ENCODE measurements around the gene HES7.

Gene HES7

GRCh38 chr17:8151120-8151640 lies 27.3 kb upstream of the HES7 start:
- Mint-ChIP-seq H3K4me1 (peaks cover 41% of the 10 kb centered on the region), H3K4me3 (peak overlapping the region; percentile 84), H3K27ac (peak overlapping the region; percentile 91), H3K27me3 (no peaks in the 10 kb centered on the region), H3K9me3 (no peaks in the 10 kb centered on the region), H3K36me3 (peaks cover 26% of the 10 kb centered on the region)
- ATAC-seq (ENCODE audit: low read depth) (peak; percentile 68), DNase-seq (ENCODE audit: low spot score in 2 of 2) (peak; percentile 86 to 91)

- Mint-ChIP-seq H3K9me3 (no peaks in the 10 kb centered on the region), H3K4me3 (peak overlapping the region; percentile 84), H3K36me3 (peaks cover 29% of the 10 kb centered on the region), H3K27me3 (no peaks in the 10 kb centered on the region), H3K4me1 (peaks cover 40% of the 10 kb centered on the region), H3K27ac (peak overlapping the region; percentile 91)
- no peak for DNase-seq (ENCODE audit: low spot score in 2 of 2)
- no peak for ATAC-seq (ENCODE audit: low read depth)
These were observed 26.6 kb upstream of the HES7 start for GRCh38 chr17:8150194-8151119.

DNA sequence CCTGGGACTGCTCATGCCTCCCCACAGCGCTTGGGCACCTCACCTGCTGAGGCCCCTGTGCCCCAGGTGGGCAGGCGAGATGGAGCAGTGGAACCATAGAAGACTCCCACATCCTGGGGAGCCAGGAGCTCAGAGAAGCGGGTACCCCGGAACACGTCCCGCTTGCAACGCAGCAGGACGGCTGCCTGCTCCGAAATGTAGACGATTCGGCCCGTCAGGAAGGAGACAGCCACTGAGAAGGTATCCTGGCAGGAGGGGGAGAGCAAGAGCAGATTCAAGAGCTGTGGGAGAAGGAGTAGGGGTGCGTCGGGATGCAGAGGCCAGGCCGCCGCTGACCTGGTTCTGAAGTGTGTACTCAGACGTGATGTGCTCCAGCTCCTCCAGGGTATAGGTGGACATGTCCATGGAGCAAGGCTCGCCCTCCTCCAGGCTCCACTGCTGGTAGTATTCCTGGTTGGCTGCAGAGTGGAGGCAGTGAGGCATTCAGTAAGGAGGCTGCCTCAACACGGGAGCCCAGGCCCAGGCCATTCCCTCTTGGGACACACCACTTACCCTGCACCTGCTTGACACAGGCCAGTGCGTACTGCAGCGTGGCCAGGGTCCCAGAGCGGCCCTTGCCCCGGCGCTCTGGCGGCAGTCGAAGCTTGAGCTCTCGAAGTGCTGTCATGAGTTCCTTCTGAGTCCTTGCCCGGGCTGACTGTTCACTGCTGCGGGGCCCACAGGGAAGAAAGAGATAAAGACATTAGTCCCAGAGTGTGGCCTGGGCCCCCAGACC lies 25.7 kb upstream of the HES7 start:
- Mint-ChIP-seq H3K36me3 (peaks cover 29% of the 10 kb centered on the region), H3K4me1 (peaks cover 33% of the 10 kb centered on the region), H3K27ac (peak overlapping the region; percentile 91), H3K4me3 (peak overlapping the region; percentile 19), H3K9me3 (no peaks in the 10 kb centered on the region), H3K27me3 (no peaks in the 10 kb centered on the region)
- ATAC-seq (ENCODE audit: low read depth) = no peak
- no peak for DNase-seq (ENCODE audit: low spot score in 2 of 2)

- Mint-ChIP-seq H3K27ac (peak overlapping the region; percentile 91), H3K4me1 (peaks cover 26% of the 10 kb centered on the region), H3K27me3 (no peaks in the 10 kb centered on the region), H3K4me3 (no peak overlapping the region), H3K9me3 (no peaks in the 10 kb centered on the region), H3K36me3 (peaks cover 31% of the 10 kb centered on the region)
- no peak for DNase-seq (ENCODE audit: low spot score in 2 of 2)
- no peak for ATAC-seq (ENCODE audit: low read depth)
These were observed 24.7 kb upstream of the HES7 start for GRCh38 chr17:8148560-8148959.

- peak overlapping the region; percentile 91 for H3K27ac Mint-ChIP-seq
- no peaks in the 10 kb centered on the region for H3K27me3 Mint-ChIP-seq
- no peaks in the 10 kb centered on the region for H3K9me3 Mint-ChIP-seq
- peaks cover 22% of the 10 kb centered on the region for H3K4me1 Mint-ChIP-seq
- H3K4me3 Mint-ChIP-seq = no peak overlapping the region
- DNase-seq (ENCODE audit: low spot score in 2 of 2) = peak in 1 of 2 donors; percentile 22
- peaks cover 31% of the 10 kb centered on the region for H3K36me3 Mint-ChIP-seq
- ATAC-seq (ENCODE audit: low read depth) = no peak
These were observed 24.0 kb upstream of the HES7 start for GRCh38 chr17:8147805-8148404.

GRCh38 chr17:8147141-8147804 lies 23.4 kb upstream of the HES7 start:
- Mint-ChIP-seq H3K36me3 (peaks cover 34% of the 10 kb centered on the region), H3K4me3 (no peak overlapping the region), H3K4me1 (peaks cover 20% of the 10 kb centered on the region), H3K9me3 (no peaks in the 10 kb centered on the region), H3K27me3 (no peaks in the 10 kb centered on the region), H3K27ac (peak overlapping the region; percentile 91)
- DNase-seq (ENCODE audit: low spot score in 2 of 2) = peak in 1 of 2 donors; percentile 26
- no peak for ATAC-seq (ENCODE audit: low read depth)

DNA sequence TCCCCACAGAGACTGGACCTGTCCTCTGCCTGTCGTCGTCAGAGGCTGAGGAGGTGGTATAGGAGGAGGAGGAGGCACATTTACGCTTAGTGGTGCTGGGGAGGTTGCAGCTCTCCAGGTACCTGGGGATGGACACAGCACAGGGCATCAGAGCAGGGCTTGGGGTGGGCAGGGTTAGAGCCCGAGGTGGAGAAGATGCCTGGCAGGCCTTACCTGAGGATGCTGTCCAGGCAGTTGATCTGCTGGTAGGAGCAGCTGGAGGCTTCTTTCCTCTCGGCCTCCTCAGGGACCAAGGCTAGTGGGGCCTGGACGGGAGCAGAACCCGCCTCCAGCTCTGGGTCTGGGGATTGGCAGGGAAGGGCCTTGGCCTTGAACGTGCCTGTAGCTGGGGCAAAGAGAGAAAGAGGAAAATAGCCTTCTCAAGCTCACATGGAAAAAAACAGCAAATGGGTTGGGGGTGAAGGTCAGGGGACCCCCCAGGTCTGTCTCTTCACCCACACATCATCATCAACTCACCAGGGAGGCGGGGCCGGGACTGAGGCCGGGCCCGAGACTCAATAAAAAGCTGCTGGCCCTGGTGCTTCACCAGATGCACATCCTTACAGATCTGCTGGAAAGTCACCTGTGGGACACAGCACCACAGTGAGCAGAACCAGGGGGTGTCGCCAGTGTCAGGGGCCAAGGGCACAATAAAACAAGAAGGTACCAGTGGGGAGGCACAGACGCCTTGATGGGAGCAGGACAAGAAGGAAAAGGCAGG lies 22.7 kb upstream of the HES7 start:
- Mint-ChIP-seq H3K27me3 (no peaks in the 10 kb centered on the region), H3K36me3 (peaks cover 34% of the 10 kb centered on the region), H3K27ac (peak overlapping the region; percentile 76), H3K4me1 (peaks cover 15% of the 10 kb centered on the region), H3K9me3 (no peaks in the 10 kb centered on the region), H3K4me3 (no peak overlapping the region)
- DNase-seq (ENCODE audit: low spot score in 2 of 2) = peak; percentile 14 to 40
- ATAC-seq (ENCODE audit: low read depth) = no peak

DNA sequence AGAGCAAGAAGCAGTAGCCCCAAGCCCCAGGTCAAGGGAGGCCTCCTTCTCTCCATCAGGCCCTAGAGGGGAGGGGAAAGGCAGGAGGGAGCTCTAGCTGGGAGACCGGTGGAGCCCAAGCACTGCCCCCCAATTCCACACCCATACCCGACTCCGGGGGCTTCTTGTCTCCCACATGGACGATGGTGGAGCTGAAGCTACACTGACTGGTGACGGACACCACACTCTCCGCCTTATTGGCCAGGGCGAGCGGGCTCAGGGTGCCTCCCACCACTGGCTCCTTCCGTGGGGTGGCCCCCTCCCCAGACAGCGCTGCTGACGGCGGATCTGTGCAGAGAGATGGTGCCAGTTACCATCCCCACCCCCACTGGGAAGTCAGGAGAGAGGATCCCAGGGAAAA lies 21.9 kb upstream of the HES7 start:
- peaks cover 10% of the 10 kb centered on the region for H3K4me1 Mint-ChIP-seq
- DNase-seq (ENCODE audit: low spot score in 2 of 2) (peak in 1 of 2 donors; percentile 20), ATAC-seq (ENCODE audit: low read depth) (no peak)
- no peaks in the 10 kb centered on the region for H3K27me3 Mint-ChIP-seq
- peaks cover 36% of the 10 kb centered on the region for H3K36me3 Mint-ChIP-seq
- no peaks in the 10 kb centered on the region for H3K9me3 Mint-ChIP-seq
- H3K4me3 Mint-ChIP-seq = no peak overlapping the region
- H3K27ac Mint-ChIP-seq = peak overlapping the region; percentile 76

DNA sequence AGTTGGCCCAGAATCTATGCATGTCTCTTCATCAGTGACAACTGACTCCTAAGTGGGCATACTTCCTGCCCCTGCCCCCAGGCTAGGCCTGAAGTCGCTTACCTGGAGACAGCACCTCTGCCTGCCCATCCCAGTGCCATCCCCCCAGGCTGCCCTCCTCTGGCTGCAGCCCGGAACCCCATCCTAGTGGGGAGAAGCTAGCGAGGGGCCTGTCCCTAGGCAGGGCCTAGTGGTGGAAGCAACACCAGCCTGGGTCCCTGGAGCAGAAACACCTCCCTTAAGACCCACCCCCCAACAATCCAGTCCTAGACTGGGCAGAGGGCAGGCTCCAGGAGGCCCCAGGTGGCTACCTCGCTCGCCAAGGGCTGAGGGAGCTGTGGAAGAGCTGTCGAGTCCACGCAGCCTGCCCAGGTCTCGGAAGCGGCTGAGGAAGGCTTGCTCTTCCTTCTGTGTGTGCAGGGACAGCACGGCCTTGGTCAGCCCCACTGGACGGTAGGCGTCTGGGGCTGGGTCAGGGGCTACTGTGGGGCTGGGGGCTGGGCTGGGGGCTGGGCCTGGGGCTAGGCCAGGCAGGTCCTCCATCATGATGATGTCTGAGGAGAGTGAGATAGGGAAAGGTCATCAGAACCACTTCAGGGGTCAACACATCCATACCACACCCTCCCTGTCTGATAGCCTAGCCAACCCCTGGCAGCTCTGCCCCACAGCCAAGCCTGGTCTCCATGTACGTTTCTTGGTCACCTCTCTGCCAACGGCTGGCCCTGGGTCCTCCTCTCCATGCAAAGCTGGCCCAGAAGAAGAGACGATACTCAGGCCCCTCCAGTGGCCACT lies 20.7 kb upstream of the HES7 start:
- peaks cover 8% of the 10 kb centered on the region for H3K4me1 Mint-ChIP-seq
- ATAC-seq (ENCODE audit: low read depth) (no peak), DNase-seq (ENCODE audit: low spot score in 2 of 2) (peak in 1 of 2 donors; percentile 39)
- peaks cover 35% of the 10 kb centered on the region for H3K36me3 Mint-ChIP-seq
- H3K9me3 Mint-ChIP-seq = no peaks in the 10 kb centered on the region
- no peak overlapping the region for H3K4me3 Mint-ChIP-seq
- peak overlapping the region; percentile 70 for H3K27ac Mint-ChIP-seq
- H3K27me3 Mint-ChIP-seq = no peaks in the 10 kb centered on the region

- no peak overlapping the region for H3K4me3 Mint-ChIP-seq
- H3K27ac Mint-ChIP-seq = peak overlapping the region; percentile 70
- DNase-seq (ENCODE audit: low spot score in 2 of 2) (peak; percentile 18 to 49), ATAC-seq (ENCODE audit: low read depth) (no peak)
- no peaks in the 10 kb centered on the region for H3K27me3 Mint-ChIP-seq
- peaks cover 6% of the 10 kb centered on the region for H3K4me1 Mint-ChIP-seq
- H3K36me3 Mint-ChIP-seq = peaks cover 32% of the 10 kb centered on the region
- no peaks in the 10 kb centered on the region for H3K9me3 Mint-ChIP-seq
These were observed 19.9 kb upstream of the HES7 start for GRCh38 chr17:8143581-8144400.

DNA sequence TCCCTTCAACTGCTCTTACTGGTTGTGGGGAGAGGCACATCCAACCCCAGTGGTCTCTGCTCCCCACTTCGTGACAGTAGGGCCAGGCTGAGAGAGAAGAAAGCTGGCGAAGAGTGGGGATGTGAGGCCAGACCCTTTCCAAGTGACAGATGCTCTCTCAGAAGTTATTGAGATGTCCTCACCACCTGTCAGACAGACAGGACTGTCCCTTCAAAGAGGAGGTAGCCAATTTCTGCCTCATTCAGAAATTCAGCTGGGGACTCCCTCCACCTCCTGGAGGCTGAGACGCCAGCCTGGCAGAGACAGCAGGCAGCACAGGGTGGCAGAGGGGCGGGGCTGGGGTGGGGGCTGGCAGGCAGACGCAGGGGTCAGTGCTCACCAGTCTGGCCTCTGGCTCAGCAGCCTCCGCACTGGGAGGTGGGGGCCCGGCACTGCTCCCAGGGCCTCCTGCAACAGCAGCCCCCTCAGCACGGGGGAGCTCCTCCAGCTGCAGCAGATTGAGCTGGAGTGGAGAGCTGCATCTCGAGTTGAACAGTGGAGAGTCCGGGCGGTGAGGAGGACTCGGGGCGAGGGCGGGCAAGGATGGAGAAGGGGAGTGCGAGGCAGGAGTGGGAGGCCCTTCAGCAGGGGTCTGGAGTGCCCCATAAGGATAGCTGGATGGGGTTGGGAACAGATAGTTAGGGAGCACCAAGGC lies 19.1 kb upstream of the HES7 start:
- H3K9me3 Mint-ChIP-seq = no peaks in the 10 kb centered on the region
- DNase-seq (ENCODE audit: low spot score in 2 of 2) (peak in 1 of 2 donors; percentile 21), ATAC-seq (ENCODE audit: low read depth) (no peak)
- peak overlapping the region; percentile 70 for H3K27ac Mint-ChIP-seq
- peaks cover 6% of the 10 kb centered on the region for H3K4me1 Mint-ChIP-seq
- H3K27me3 Mint-ChIP-seq = no peaks in the 10 kb centered on the region
- H3K4me3 Mint-ChIP-seq = no peak overlapping the region
- peaks cover 26% of the 10 kb centered on the region for H3K36me3 Mint-ChIP-seq
